Measurements from ENCODE around the gene CATSPER1. TPM values are rescaled to one million over a fixed set of nuclear protein-coding genes. Genes with fewer than 3 reads are reported as not detected.

The CATSPER1 gene
- total and polyA plus RNA-seq, 2 experiments from 2014 or later = not detected

DNA sequence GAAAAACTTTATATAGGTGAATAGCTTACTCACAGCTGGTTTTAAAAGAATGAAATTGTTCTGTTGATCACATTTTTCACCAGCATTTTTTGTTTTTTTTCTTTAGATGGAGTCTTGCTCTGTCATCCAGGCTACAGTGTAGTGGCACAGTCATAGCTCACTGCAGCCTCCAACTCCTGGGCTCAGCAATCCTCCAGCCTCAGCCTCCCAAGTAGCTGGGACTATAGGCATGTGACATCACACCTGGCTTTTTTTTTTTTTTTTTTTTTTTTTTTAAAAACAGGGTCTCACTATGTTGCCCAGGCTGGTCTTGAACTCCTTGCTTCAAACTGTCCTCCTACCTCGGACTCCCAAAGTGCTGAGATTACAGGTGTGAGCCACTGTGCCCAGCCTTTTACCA is 47.4 kb upstream of the CATSPER1 start (continued):
- TF ChIP-seq NANOG (IDR thresholded peaks at IDR 0.05; ENCODE audit: borderline replicate concordance) (no peak), CREB1 (CRISPR knock-in tag; IDR thresholded peaks at IDR 0.05; ENCODE audit: low read depth) (no peak), EZH2phosphoT487 (IDR thresholded peaks at IDR 0.05; ENCODE audit: unreplicated experiment) (no peak), ZNF114 (CRISPR knock-in tag; IDR thresholded peaks at IDR 0.05) (no peak), STAT1 (IDR thresholded peaks at IDR 0.05; ENCODE audit: unreplicated experiment) (no peak), ZNF331 (CRISPR knock-in tag; IDR thresholded peaks at IDR 0.05; ENCODE audit: low read depth) (no peak), JUNB (IDR thresholded peaks at IDR 0.05; ENCODE audit: unreplicated experiment) (no peak)

GRCh38 chr11:66072518-66072917 is 46.2 kb upstream of the CATSPER1 start:
- H3K79me2 ChIP-seq (replicated peaks; ENCODE audit: insufficient read depth) = peaks cover 36% of the 10 kb centered on the region
- DNase-seq (ENCODE audit: low spot score) = no peak
- no peak overlapping the region for H3K27ac Mint-ChIP-seq

More at GRCh38 chr11:66072518-66072917, 46.2 kb upstream of the CATSPER1 start:
- Mint-ChIP-seq H3K4me1 (peaks cover 27% of the 10 kb centered on the region), H3K4me3 (peak overlapping the region; percentile 9; the same call in 1 of the 3 replicates), H3K27me3 (ENCODE audit: insufficient read depth, low read depth, poor library complexity) (peaks cover 14% of the 10 kb centered on the region), H3K36me3 (ENCODE audit: low read depth) (peaks cover 25% of the 10 kb centered on the region), H3K9me3 (no peaks in the 10 kb centered on the region)
- H3K36me3 ChIP-seq (ENCODE audit: insufficient read depth) = peaks cover 11% of the 10 kb centered on the region
- H3K27ac ChIP-seq (ENCODE audit: low read depth) = no peak overlapping the region
- TF ChIP-seq CTCF (conservative IDR thresholded peaks at IDR 0.05; ENCODE audit: low read depth in 2 of 2) = no peak
- no peak for TF ChIP-seq POLR2AphosphoS5 (IDR thresholded peaks at IDR 0.05; ENCODE audit: low read depth)
- TF ChIP-seq, protein P1, sequence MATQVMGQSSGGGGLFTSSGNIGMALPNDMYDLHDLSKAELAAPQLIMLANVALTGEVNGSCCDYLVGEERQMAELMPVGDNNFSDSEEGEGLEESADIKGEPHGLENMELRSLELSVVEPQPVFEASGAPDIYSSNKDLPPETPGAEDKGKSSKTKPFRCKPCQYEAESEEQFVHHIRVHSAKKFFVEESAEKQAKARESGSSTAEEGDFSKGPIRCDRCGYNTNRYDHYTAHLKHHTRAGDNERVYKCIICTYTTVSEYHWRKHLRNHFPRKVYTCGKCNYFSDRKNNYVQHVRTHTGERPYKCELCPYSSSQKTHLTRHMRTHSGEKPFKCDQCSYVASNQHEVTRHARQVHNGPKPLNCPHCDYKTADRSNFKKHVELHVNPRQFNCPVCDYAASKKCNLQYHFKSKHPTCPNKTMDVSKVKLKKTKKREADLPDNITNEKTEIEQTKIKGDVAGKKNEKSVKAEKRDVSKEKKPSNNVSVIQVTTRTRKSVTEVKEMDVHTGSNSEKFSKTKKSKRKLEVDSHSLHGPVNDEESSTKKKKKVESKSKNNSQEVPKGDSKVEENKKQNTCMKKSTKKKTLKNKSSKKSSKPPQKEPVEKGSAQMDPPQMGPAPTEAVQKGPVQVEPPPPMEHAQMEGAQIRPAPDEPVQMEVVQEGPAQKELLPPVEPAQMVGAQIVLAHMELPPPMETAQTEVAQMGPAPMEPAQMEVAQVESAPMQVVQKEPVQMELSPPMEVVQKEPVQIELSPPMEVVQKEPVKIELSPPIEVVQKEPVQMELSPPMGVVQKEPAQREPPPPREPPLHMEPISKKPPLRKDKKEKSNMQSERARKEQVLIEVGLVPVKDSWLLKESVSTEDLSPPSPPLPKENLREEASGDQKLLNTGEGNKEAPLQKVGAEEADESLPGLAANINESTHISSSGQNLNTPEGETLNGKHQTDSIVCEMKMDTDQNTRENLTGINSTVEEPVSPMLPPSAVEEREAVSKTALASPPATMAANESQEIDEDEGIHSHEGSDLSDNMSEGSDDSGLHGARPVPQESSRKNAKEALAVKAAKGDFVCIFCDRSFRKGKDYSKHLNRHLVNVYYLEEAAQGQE (IDR thresholded peaks at IDR 0.05; ENCODE audit: unreplicated experiment) = no peak
- TF ChIP-seq EZH2 (IDR thresholded peaks at IDR 0.05; ENCODE audit: low read depth, unreplicated experiment) = no peak
- TF ChIP-seq ETS1 (IDR thresholded peaks at IDR 0.05) = no peak
- no peak for TF ChIP-seq STAT1 (IDR thresholded peaks at IDR 0.05; ENCODE audit: unreplicated experiment)
- TF ChIP-seq ZNF462 (CRISPR knock-in tag; IDR thresholded peaks at IDR 0.05) = no peak
- TF ChIP-seq CREB1 (CRISPR knock-in tag; IDR thresholded peaks at IDR 0.05; ENCODE audit: low read depth) = no peak
- no peak for TF ChIP-seq ZNF331 (CRISPR knock-in tag; IDR thresholded peaks at IDR 0.05; ENCODE audit: low read depth)
- TF ChIP-seq JUNB (IDR thresholded peaks at IDR 0.05; ENCODE audit: unreplicated experiment) = no peak
- no peak for TF ChIP-seq NANOG (IDR thresholded peaks at IDR 0.05; ENCODE audit: borderline replicate concordance)
- peaks cover 3% of the 10 kb centered on the region; the same call in 1 of the 2 replicates for H4K20me1 ChIP-seq (replicated peaks; ENCODE audit: insufficient read depth)
- peaks cover 25% of the 10 kb centered on the region for H3K4me1 ChIP-seq (ENCODE audit: insufficient read depth)
- H3K9me2 ChIP-seq (ENCODE audit: insufficient read depth) = no peaks in the 10 kb centered on the region
- H3K4me3 ChIP-seq = no peak overlapping the region
- peaks cover 15% of the 10 kb centered on the region for H3F3A ChIP-seq (replicated peaks; ENCODE audit: low read depth)
- H3K4me2 ChIP-seq = peak overlapping the region; percentile 98; the same call in 1 of the 2 replicates
- no peak for ATAC-seq
- H2AFZ ChIP-seq = no peak overlapping the region
- H3K27me3 ChIP-seq (ENCODE audit: insufficient read depth) = no peaks in the 10 kb centered on the region
